ENCODE measurements around the gene CACNA1A. TPM values are rescaled to one million over a fixed set of nuclear protein-coding genes. Genes with fewer than 3 reads are reported as not detected.

CACNA1A gene
- total RNA-seq, 1 donor from 2014 or later = 8.6 TPM

- Histone ChIP-seq H3K4me1 (no peaks in the 10 kb centered on the region), H3K36me3 (no peaks in the 10 kb centered on the region), H3K9me3 (no peaks in the 10 kb centered on the region), H3K27me3 (no peaks in the 10 kb centered on the region), H3K4me3 (no peak overlapping the region), H3K27ac (no peak overlapping the region)
- no peak for DNase-seq (ENCODE audit: extremely low spot score in 2 of 2)
- no peak for TF ChIP-seq POLR2A (IDR thresholded peaks at IDR 0.05)
- TF ChIP-seq POLR2AphosphoS5 (IDR thresholded peaks at IDR 0.05; ENCODE audit: insufficient read depth in 1 of 2, low read depth in 1 of 2) = no peak
- no peak for TF ChIP-seq CTCF (IDR thresholded peaks at IDR 0.05)
- intact Hi-C loops (cut with DNase I) = no loop called here
These were observed 215.5 kb downstream of the CACNA1A start for GRCh38 chr19:13290741-13291140.

GRCh38 chr19:13289295-13289694, 217.0 kb downstream of the CACNA1A start:
- H3K9me3 ChIP-seq = no peaks in the 10 kb centered on the region
- no peak for DNase-seq (ENCODE audit: extremely low spot score in 2 of 2)
- intact Hi-C loops (cut with DNase I) = no loop called here
- no peak for TF ChIP-seq POLR2A (IDR thresholded peaks at IDR 0.05)
- no peak for TF ChIP-seq CTCF (IDR thresholded peaks at IDR 0.05)
- TF ChIP-seq POLR2AphosphoS5 (IDR thresholded peaks at IDR 0.05; ENCODE audit: insufficient read depth in 1 of 2, low read depth in 1 of 2) = no peak
- H3K4me3 ChIP-seq = no peak overlapping the region
- H3K27ac ChIP-seq = no peak overlapping the region
- H3K36me3 ChIP-seq = no peaks in the 10 kb centered on the region
- H3K4me1 ChIP-seq = no peaks in the 10 kb centered on the region
- no peaks in the 10 kb centered on the region for H3K27me3 ChIP-seq

GRCh38 chr19:13286195-13286985, 219.9 kb downstream of the CACNA1A start:
- TF ChIP-seq POLR2A (IDR thresholded peaks at IDR 0.05) = no peak
- no peak for TF ChIP-seq CTCF (IDR thresholded peaks at IDR 0.05)
- no peak for TF ChIP-seq POLR2AphosphoS5 (IDR thresholded peaks at IDR 0.05; ENCODE audit: insufficient read depth in 1 of 2, low read depth in 1 of 2)
- H3K36me3 ChIP-seq = no peaks in the 10 kb centered on the region
- intact Hi-C loops (cut with DNase I) = no loop called here

GRCh38 chr19:13284929-13285928, 221.1 kb downstream of the CACNA1A start:
- Histone ChIP-seq H3K27me3 (no peaks in the 10 kb centered on the region), H3K4me1 (no peaks in the 10 kb centered on the region)
- intact Hi-C loops (cut with DNase I) = loop anchor here (5.0 kb wide), 1 partner anchor 307 kb away; no protein-coding TSS in a partner anchor

More at GRCh38 chr19:13286195-13286985, 219.9 kb downstream of the CACNA1A start:
- no peak for DNase-seq (ENCODE audit: extremely low spot score in 2 of 2)
- Histone ChIP-seq H3K9me3 (no peaks in the 10 kb centered on the region), H3K27me3 (no peaks in the 10 kb centered on the region), H3K4me1 (no peaks in the 10 kb centered on the region), H3K4me3 (no peak overlapping the region), H3K27ac (no peak overlapping the region)

More at GRCh38 chr19:13284929-13285928, 221.1 kb downstream of the CACNA1A start:
- no peak for DNase-seq (ENCODE audit: extremely low spot score in 2 of 2)
- H3K9me3 ChIP-seq = no peaks in the 10 kb centered on the region
- H3K27ac ChIP-seq = no peak overlapping the region
- TF ChIP-seq CTCF (IDR thresholded peaks at IDR 0.05) (no peak), POLR2AphosphoS5 (IDR thresholded peaks at IDR 0.05; ENCODE audit: insufficient read depth in 1 of 2, low read depth in 1 of 2) (no peak), POLR2A (IDR thresholded peaks at IDR 0.05) (no peak)
- no peak overlapping the region for H3K4me3 ChIP-seq
- H3K36me3 ChIP-seq = no peaks in the 10 kb centered on the region
